ELR (cell line): Measurements from ENCODE around the gene NEK7.
A peak's percentile ranks its signal among the peaks of the same experiment; 100 is the strongest.

ENCODE experiments used
- DNase-seq: peaks from one replicate; pipeline ENCODE4 v3.0.0-alpha.2; 2015; ENCODE audit warnings: low read depth

Gene NEK7

GRCh38 chr1:198255784-198256183, 99.0 kb downstream of the NEK7 start:
- no peak for DNase-seq

GRCh38 chr1:198258491-198258890, 101.7 kb downstream of the NEK7 start:
- peak; percentile 92 for DNase-seq

GRCh38 chr1:198259333-198260074, 102.7 kb downstream of the NEK7 start:
- DNase-seq: peak; percentile 58

- no peak for DNase-seq
Measured at GRCh38 chr1:198261886-198262285, 105.1 kb downstream of the NEK7 start.

GRCh38 chr1:198263186-198263585, 106.4 kb downstream of the NEK7 start:
- DNase-seq: no peak

GRCh38 chr1:198264282-198264681, 107.5 kb downstream of the NEK7 start:
- DNase-seq: no peak

- DNase-seq: no peak
Measured at GRCh38 chr1:198265073-198265661, 108.4 kb downstream of the NEK7 start.

GRCh38 chr1:198267056-198267455, 110.3 kb downstream of the NEK7 start:
- DNase-seq: no peak

GRCh38 chr1:198267921-198268320, 111.1 kb downstream of the NEK7 start:
- peak; percentile 88 for DNase-seq

GRCh38 chr1:198268784-198269645, 112.2 kb downstream of the NEK7 start:
- peak; percentile 75 for DNase-seq

- no peak for DNase-seq
Measured at GRCh38 chr1:198269646-198269940, 112.8 kb downstream of the NEK7 start.

- DNase-seq: no peak
Measured at GRCh38 chr1:198270273-198270828, 113.6 kb downstream of the NEK7 start.

GRCh38 chr1:198271467-198271866, 114.7 kb downstream of the NEK7 start:
- no peak for DNase-seq

- no peak for DNase-seq
Measured at GRCh38 chr1:198272492-198272891, 115.7 kb downstream of the NEK7 start.

GRCh38 chr1:198273748-198274295, 117.0 kb downstream of the NEK7 start:
- no peak for DNase-seq

GRCh38 chr1:198275597-198275996, 118.8 kb downstream of the NEK7 start:
- DNase-seq: no peak

- no peak for DNase-seq
Measured at GRCh38 chr1:198276241-198276640, 119.4 kb downstream of the NEK7 start.

- DNase-seq: no peak
Measured at GRCh38 chr1:198278943-198279342, 122.1 kb downstream of the NEK7 start.

- no peak for DNase-seq
Measured at GRCh38 chr1:198280080-198280479, 123.3 kb downstream of the NEK7 start.

- DNase-seq: no peak
Measured at GRCh38 chr1:198281911-198282310, 125.1 kb downstream of the NEK7 start.

- no peak for DNase-seq
Measured at GRCh38 chr1:198283222-198283621, 126.4 kb downstream of the NEK7 start.

GRCh38 chr1:198287916-198288315, 131.1 kb downstream of the NEK7 start:
- DNase-seq: no peak
